Endothelial cell of hepatic sinusoid (primary cell): ENCODE measurements around the gene NXT1.
"Not testable (repeated sequence)": the region's sequence is repeated elsewhere in the genome, so short reads cannot be mapped to it uniquely, and the experiment has no call there.

Experiments
- in situ Hi-C: cut with HindIII; loops from 2 replicates; pipeline ENCODE4 v1.10.0; 2017; ENCODE audit warnings: low sequenced_read_pairs

The NXT1 gene

GRCh38 chr20:23327617-23328333 is 22.8 kb upstream of the NXT1 start:
- in situ Hi-C loops = no loop called here

GRCh38 chr20:23331450-23332350 is 18.9 kb upstream of the NXT1 start:
- in situ Hi-C loops = no loop called here

- in situ Hi-C loops = no loop called here
These were observed 18.1 kb upstream of the NXT1 start for GRCh38 chr20:23332467-23332866.

GRCh38 chr20:23334111-23334510 is 16.5 kb upstream of the NXT1 start:
- in situ Hi-C loops = no loop called here

- in situ Hi-C loops = no loop called here
These were observed 15.1 kb upstream of the NXT1 start for GRCh38 chr20:23335521-23335920.

GRCh38 chr20:23336476-23336875 is 14.1 kb upstream of the NXT1 start:
- in situ Hi-C loops = no loop called here

GRCh38 chr20:23337312-23337711 is 13.3 kb upstream of the NXT1 start:
- in situ Hi-C loops = no loop called here

- in situ Hi-C loops = no loop called here
These were observed 10.6 kb upstream of the NXT1 start for GRCh38 chr20:23339986-23340385.

- in situ Hi-C loops = no loop called here
These were observed 10.1 kb upstream of the NXT1 start for GRCh38 chr20:23340524-23340923.

GRCh38 chr20:23341073-23341472 is 9.5 kb upstream of the NXT1 start:
- in situ Hi-C loops = no loop called here

GRCh38 chr20:23343590-23343989 is 7.0 kb upstream of the NXT1 start:
- in situ Hi-C loops = no loop called here

GRCh38 chr20:23344336-23344735 is 6.3 kb upstream of the NXT1 start:
- in situ Hi-C loops = no loop called here

- in situ Hi-C loops = no loop called here
These were observed 4.6 kb upstream of the NXT1 start for GRCh38 chr20:23346002-23346401.

GRCh38 chr20:23347791-23348190 is 2.8 kb upstream of the NXT1 start:
- in situ Hi-C loops = no loop called here

GRCh38 chr20:23348510-23348909 is 2.1 kb upstream of the NXT1 start:
- in situ Hi-C loops = not testable (repeated sequence)

GRCh38 chr20:23349338-23350195 is 1.0 kb upstream of the NXT1 start:
- in situ Hi-C loops = no loop called here

- in situ Hi-C loops = no loop called here
These were observed 580 bp downstream of the NXT1 start for GRCh38 chr20:23350904-23351838.

GRCh38 chr20:23356203-23356602 is 5.6 kb downstream of the NXT1 start:
- in situ Hi-C loops = no loop called here

GRCh38 chr20:23357767-23358562 is 7.4 kb downstream of the NXT1 start:
- in situ Hi-C loops = no loop called here
